ENCODE measurements around the gene NRG3. TPM values are rescaled to one million over a fixed set of nuclear protein-coding genes. Genes with fewer than 3 reads are reported as not detected.

The NRG3 gene
- total and polyA plus RNA-seq, 2 of the 8 experiments (the other 6 are each of a cell fraction or from before 2014, with no cell fraction given): 4.2 to 5.0 TPM

GRCh38 chr10:81928119-81928518, 53.1 kb downstream of the NRG3 start:
- FAIRE-seq (no peak), DNase-seq (ENCODE audit: low read depth in 1 of 2, low spot score in 2 of 2) (no peak)
- H3K79me2 ChIP-seq (ENCODE audit: control insufficient read depth in 1 of 2, insufficient read depth in 2 of 2, low read length in 2 of 2): no peaks in the 10 kb centered on the region
- H2AFZ ChIP-seq (ENCODE audit: low read length): no peak overlapping the region
- no peaks in the 10 kb centered on the region for H3K23me2 ChIP-seq (ENCODE audit: low read depth, low read length)
- no peak overlapping the region for H2BK20ac ChIP-seq (ENCODE audit: low read length)
- TF ChIP-seq RFX5 (IDR thresholded peaks at IDR 0.05; ENCODE audit: borderline replicate concordance, low read depth, low read length) (no peak), CREB1 (IDR thresholded peaks at IDR 0.05) (no peak), SIN3A (conservative IDR thresholded peaks at IDR 0.05 in 1 of 2, IDR thresholded peaks at IDR 0.05 in 1 of 2; ENCODE audit: low read depth in 1 of 2, low read length in 2 of 2) (no peak), SAP30 (IDR thresholded peaks at IDR 0.05; ENCODE audit: insufficient read depth, insufficient replicate concordance, low read length) (no peak), CBX5 (IDR thresholded peaks at IDR 0.05; ENCODE audit: low read depth, low read length) (no peak), HDAC6 (IDR thresholded peaks at IDR 0.05; ENCODE audit: low read depth, low read length) (no peak), TEAD4 (IDR thresholded peaks at IDR 0.05; ENCODE audit: low read depth, low read length) (no peak), TBP (IDR thresholded peaks at IDR 0.05; ENCODE audit: low read depth, low read length) (no peak), CBX8 (IDR thresholded peaks at IDR 0.05; ENCODE audit: borderline replicate concordance, low read depth, low read length) (no peak)
- TF ChIP-seq, protein P1, sequence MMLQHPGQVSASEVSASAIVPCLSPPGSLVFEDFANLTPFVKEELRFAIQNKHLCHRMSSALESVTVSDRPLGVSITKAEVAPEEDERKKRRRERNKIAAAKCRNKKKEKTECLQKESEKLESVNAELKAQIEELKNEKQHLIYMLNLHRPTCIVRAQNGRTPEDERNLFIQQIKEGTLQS (IDR thresholded peaks at IDR 0.05; ENCODE audit: insufficient read depth, low read depth, low read length): no peak
- TF ChIP-seq, protein P2, sequence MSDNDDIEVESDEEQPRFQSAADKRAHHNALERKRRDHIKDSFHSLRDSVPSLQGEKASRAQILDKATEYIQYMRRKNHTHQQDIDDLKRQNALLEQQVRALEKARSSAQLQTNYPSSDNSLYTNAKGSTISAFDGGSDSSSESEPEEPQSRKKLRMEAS (IDR thresholded peaks at IDR 0.05): no peak
- no peaks in the 10 kb centered on the region for H3K27me3 ChIP-seq (replicated peaks in 1 of 4; ENCODE audit: control insufficient read depth in 3 of 4, extremely low read depth in 1 of 4, insufficient read depth in 3 of 4, low read length in 3 of 4)
- H4K20me1 ChIP-seq (replicated peaks in 1 of 2; ENCODE audit: control insufficient read depth in 1 of 2, insufficient read depth in 2 of 2, low read length in 2 of 2): no peaks in the 10 kb centered on the region
- POLR2A ChIA-PET (ENCODE audit: partially characterized antibody): no interaction called here
- no peak overlapping the region for H3K18ac ChIP-seq (ENCODE audit: extremely low read depth, low read length)
- H4K91ac ChIP-seq (replicated peaks; ENCODE audit: insufficient read length, low read length): no peak overlapping the region
- CTCF ChIA-PET (ENCODE audit: partially characterized antibody): no interaction called here
- no peaks in the 10 kb centered on the region for H3K9me3 ChIP-seq (ENCODE audit: insufficient read depth in 2 of 2, low read depth in 1 of 2, low read length in 1 of 2)
- H2BK12ac ChIP-seq (ENCODE audit: low read depth, low read length): no peak overlapping the region
- no peaks in the 10 kb centered on the region; the same call in 1 of the 2 replicates for H3K79me1 ChIP-seq (ENCODE audit: low read depth, low read length)
- H3K27ac ChIP-seq (ENCODE audit: low read depth, low read length): no peak overlapping the region
- H3K23ac ChIP-seq (ENCODE audit: insufficient read length): no peak overlapping the region
- no peak overlapping the region for H2BK120ac ChIP-seq (replicated peaks; ENCODE audit: low read depth, low read length)
- no peak overlapping the region for H3K4ac ChIP-seq (replicated peaks; ENCODE audit: insufficient read length, low read depth, low read length)
- no peak overlapping the region for H3K4me3 ChIP-seq (ENCODE audit: extremely low read depth in 1 of 4, insufficient read depth in 2 of 4, low read depth in 3 of 4, low read length in 4 of 4)
- H2AK5ac ChIP-seq (ENCODE audit: low read depth, low read length): no peak overlapping the region
- H3K4me2 ChIP-seq (ENCODE audit: insufficient read depth in 1 of 2, low read depth in 2 of 2, low read length in 2 of 2): no peak overlapping the region
- H3K9ac ChIP-seq (replicated peaks in 1 of 4; ENCODE audit: extremely low read depth in 1 of 4, low read depth in 3 of 4, low read length in 3 of 4): no peak overlapping the region
- no peaks in the 10 kb centered on the region for H3K4me1 ChIP-seq (replicated peaks in 1 of 4; ENCODE audit: control insufficient read depth in 3 of 4, insufficient read depth in 4 of 4, low read length in 3 of 4)
- no peaks in the 10 kb centered on the region for H3K36me3 ChIP-seq (ENCODE audit: control insufficient read depth in 2 of 4, insufficient read depth in 4 of 4, low read length in 3 of 4)
- 81% methylated on average over 1 of the region's 1 CpG; no CpG with 5 or more reads in 1 of the 2 experiments for WGBS, 2 experiments (ENCODE audit: extremely low coverage in 1 of 2, insufficient coverage in 1 of 2, insufficient read length in 1 of 2, insufficient replicate concordance in 2 of 2, low coverage in 1 of 2, low lambda C conversion rate in 2 of 2, missing lambda C conversion rate in 1 of 2)
- no peak overlapping the region for H2BK5ac ChIP-seq (ENCODE audit: low read depth, low read length)
- H4K8ac ChIP-seq (ENCODE audit: extremely low read depth, insufficient read depth, low read length): no peak overlapping the region
- no peak overlapping the region for H2BK15ac ChIP-seq (ENCODE audit: low read length)
- H3K56ac ChIP-seq (replicated peaks; ENCODE audit: insufficient read length, low read depth, low read length): no peak overlapping the region
- no peak overlapping the region for H3K14ac ChIP-seq (ENCODE audit: insufficient read length)
- H4K5ac ChIP-seq (ENCODE audit: insufficient read length, low read depth, low read length): no peak overlapping the region
